Activated B cell treated with CpG ODN at 0.5 μM for 24 hours (primary cell): ENCODE data around the gene SLC17A9. TPM values are rescaled to one million over a fixed set of nuclear protein-coding genes. Genes with fewer than 3 reads are reported as not detected.

Experiments
- ATAC-seq: fragments of 200-7000 bp; cut with Tn5 transposase; one replicate; pipeline ENCODE4 v1.10.0; 2021; ENCODE audit warnings: low read depth, mild to moderate bottlenecking, moderate library complexity
- CTCF ChIA-PET: fragments of 350-600 bp; sonication (Branson Sonifier 250); formaldehyde crosslinking; loops from one replicate; lab custom pipeline; 2021; ENCODE audit warnings: antibody characterized with exemption; lab: Charles Lee
- POLR2A ChIA-PET: fragments of 350-600 bp; sonication (Branson Sonifier 250); formaldehyde crosslinking; loops from one replicate; lab custom pipeline; 2021; ENCODE audit warnings: antibody characterized with exemption; lab: Charles Lee
- DNase-seq: peaks from one replicate; pipeline ENCODE4 v3.0.0; 2022
- H3K27ac Mint-ChIP-seq: one replicate; pipeline ENCODE4 v1.8.0; 2020; ENCODE audit warnings: mixed read lengths
- H3K27me3 Mint-ChIP-seq: one replicate; pipeline ENCODE4 v1.8.0; 2021; ENCODE audit warnings: mixed read lengths
- H3K36me3 Mint-ChIP-seq: one replicate; pipeline ENCODE4 v1.8.0; 2021; ENCODE audit warnings: low read depth, mixed read lengths
- H3K4me1 Mint-ChIP-seq: one replicate; pipeline ENCODE4 v1.8.0; 2021; ENCODE audit warnings: mixed read lengths
- H3K4me3 Mint-ChIP-seq: one replicate; pipeline ENCODE4 v1.8.0; 2020; ENCODE audit warnings: mild to moderate bottlenecking, mixed read lengths
- H3K9me3 Mint-ChIP-seq: one replicate; pipeline ENCODE4 v1.8.0; 2020; ENCODE audit warnings: mixed read lengths
- CTCF ChIP-seq: fragments of 200-600 bp; IDR thresholded peaks from one replicate; pipeline ENCODE4 v1.8.0; 2022; ENCODE audit warnings: antibody characterized with exemption, mild to moderate bottlenecking
- intact Hi-C: fragments of 100-400 bp; cut with micrococcal nuclease; formaldehyde crosslinking; loops from one replicate; pipeline ENCODE4 v1.15.1; 2024
- total RNA-seq: library from RNA; stranded (reverse); gene quantifications from 2 replicates; pipeline ENCODE4 v1.2.3, GENCODE V29; 2022

SLC17A9 gene
- total RNA-seq, 1 donor from 2014 or later, result 47.6 TPM

- H3K27me3 Mint-ChIP-seq, result peaks cover 32% of the 10 kb centered on the region
- TF ChIP-seq CTCF, result no peak
- intact Hi-C loops, result no loop called here
- no peaks in the 10 kb centered on the region for H3K36me3 Mint-ChIP-seq
- POLR2A ChIA-PET, result no interaction called here
- DNase-seq, result no peak
- CTCF ChIA-PET, result no interaction called here
- H3K4me3 Mint-ChIP-seq, result no peak overlapping the region
- peaks cover 34% of the 10 kb centered on the region for H3K4me1 Mint-ChIP-seq
- ATAC-seq, result no peak
- H3K27ac Mint-ChIP-seq, result no peak overlapping the region
- H3K9me3 Mint-ChIP-seq, result no peaks in the 10 kb centered on the region
Measured at GRCh38 chr20:62983210-62983609, 30.7 kb downstream of the SLC17A9 start.

- CTCF ChIA-PET, result interaction anchor here (0.8 kb wide), 1 partner anchor 12 kb away, joined by 3 read pairs; no protein-coding TSS in a partner anchor
- no peak for TF ChIP-seq CTCF
- DNase-seq (no peak), ATAC-seq (no peak)
- Mint-ChIP-seq H3K9me3 (no peaks in the 10 kb centered on the region), H3K27me3 (peaks cover 30% of the 10 kb centered on the region), H3K4me3 (no peak overlapping the region), H3K36me3 (no peaks in the 10 kb centered on the region), H3K4me1 (peaks cover 31% of the 10 kb centered on the region), H3K27ac (no peak overlapping the region)
- POLR2A ChIA-PET, result interaction anchor here (0.7 kb wide), 1 partner anchor 13 kb away, joined by 3 read pairs; no protein-coding TSS in a partner anchor
- intact Hi-C loops, result no loop called here
Measured at GRCh38 chr20:62984666-62985443, 32.3 kb downstream of the SLC17A9 start.

- no peak overlapping the region for H3K27ac Mint-ChIP-seq
- POLR2A ChIA-PET, result no interaction called here
- CTCF ChIA-PET, result interaction anchor here (1.1 kb wide), 1 partner anchor 13 kb away, joined by 3 read pairs; no protein-coding TSS in a partner anchor
- no peak overlapping the region for H3K4me3 Mint-ChIP-seq
- no peak for DNase-seq
- no peaks in the 10 kb centered on the region for H3K9me3 Mint-ChIP-seq
- intact Hi-C loops, result no loop called here
- H3K27me3 Mint-ChIP-seq, result peaks cover 30% of the 10 kb centered on the region
- ATAC-seq, result no peak
- no peak for TF ChIP-seq CTCF
- peaks cover 25% of the 10 kb centered on the region for H3K4me1 Mint-ChIP-seq
- H3K36me3 Mint-ChIP-seq, result no peaks in the 10 kb centered on the region
Measured at GRCh38 chr20:62985444-62985778, 32.9 kb downstream of the SLC17A9 start.

GRCh38 chr20:62986257-62986800, 33.8 kb downstream of the SLC17A9 start:
- Mint-ChIP-seq H3K9me3 (no peaks in the 10 kb centered on the region), H3K36me3 (no peaks in the 10 kb centered on the region), H3K27me3 (peaks cover 35% of the 10 kb centered on the region), H3K4me1 (peaks cover 19% of the 10 kb centered on the region), H3K27ac (no peak overlapping the region), H3K4me3 (no peak overlapping the region)
- DNase-seq (no peak), ATAC-seq (no peak)
- intact Hi-C loops, result no loop called here
- POLR2A ChIA-PET, result no interaction called here
- CTCF ChIA-PET, result interaction anchor here (1.1 kb wide), 1 partner anchor 14 kb away, joined by 3 read pairs; no protein-coding TSS in a partner anchor
- no peak for TF ChIP-seq CTCF

- CTCF ChIA-PET, result no interaction called here
Measured at GRCh38 chr20:62987114-62987513, 34.6 kb downstream of the SLC17A9 start.

More at GRCh38 chr20:62987114-62987513, 34.6 kb downstream of the SLC17A9 start:
- peaks cover 31% of the 10 kb centered on the region for H3K27me3 Mint-ChIP-seq
- no peak for DNase-seq
- no peak overlapping the region for H3K27ac Mint-ChIP-seq
- no peaks in the 10 kb centered on the region for H3K36me3 Mint-ChIP-seq
- H3K9me3 Mint-ChIP-seq, result no peaks in the 10 kb centered on the region
- peaks cover 12% of the 10 kb centered on the region for H3K4me1 Mint-ChIP-seq
- no peak for ATAC-seq
- intact Hi-C loops, result no loop called here
- POLR2A ChIA-PET, result no interaction called here
- TF ChIP-seq CTCF, result no peak
- H3K4me3 Mint-ChIP-seq, result no peak overlapping the region
